GM23338 (cell line): ENCODE measurements around the gene EXOSC5. TPM values are rescaled to one million over a fixed set of nuclear protein-coding genes. Genes with fewer than 3 reads are reported as not detected.

Source experiments
- ATAC-seq: fragments of 200-7000 bp; cut with Tn5 transposase; 3 replicates; pipeline ENCODE4 v1.9.1; 2020
- DNase-seq: peaks from one replicate; pipeline ENCODE4 v3.0.0-alpha.2; 2015; ENCODE audit warnings: low spot score
- H2AFZ ChIP-seq: fragments of 200-600 bp; sonication (generic); 2 replicates; pipeline ENCODE4 v1.8.0; 2016; ENCODE audit warnings: antibody characterized with exemption, mild to moderate bottlenecking, moderate library complexity
- H3F3A ChIP-seq: fragments of 200-600 bp; sonication (generic); replicated peaks from 2 replicates; pipeline ENCODE4 v1.8.0; 2017; ENCODE audit warnings: antibody characterized with exemption, mixed run types, low read depth
- H3K27ac ChIP-seq: fragments of 200-600 bp; sonication (generic); 2 replicates; pipeline ENCODE4 v1.6.1; 2016; ENCODE audit warnings: low read depth
- H3K27me3 ChIP-seq: fragments of 200-600 bp; sonication (generic); 2 replicates; pipeline ENCODE4 v1.8.0; 2016; ENCODE audit warnings: mild to moderate bottlenecking, mixed run types, moderate library complexity; ENCODE audit not compliant: insufficient read depth
- H3K36me3 ChIP-seq: fragments of 200-600 bp; sonication (generic); 2 replicates; pipeline ENCODE4 v1.8.0; 2016; ENCODE audit warnings: mild to moderate bottlenecking; ENCODE audit not compliant: insufficient read depth
- H3K4me1 ChIP-seq: fragments of 200-600 bp; sonication (generic); 2 replicates; pipeline ENCODE4 v1.8.0; 2016; ENCODE audit warnings: mild to moderate bottlenecking, moderate library complexity; ENCODE audit not compliant: insufficient read depth
- H3K4me2 ChIP-seq: fragments of 200-600 bp; sonication (generic); 2 replicates; pipeline ENCODE4 v1.7.1; 2017; ENCODE audit warnings: mixed run types
- H3K4me3 ChIP-seq: fragments of 200-600 bp; sonication (generic); 2 replicates; pipeline ENCODE4 v1.6.1; 2016; ENCODE audit warnings: mixed run types
- H3K79me2 ChIP-seq: fragments of 200-600 bp; sonication (generic); replicated peaks from 2 replicates; pipeline ENCODE4 v1.8.0; 2017; ENCODE audit warnings: mild to moderate bottlenecking; ENCODE audit not compliant: insufficient read depth
- H3K9me2 ChIP-seq: fragments of 200-600 bp; sonication (generic); 2 replicates; pipeline ENCODE4 v1.8.0; 2017; ENCODE audit not compliant: insufficient read depth
- H4K20me1 ChIP-seq: fragments of 200-600 bp; sonication (generic); replicated peaks from 2 replicates; pipeline ENCODE4 v1.8.0; 2017; ENCODE audit warnings: mild to moderate bottlenecking; ENCODE audit not compliant: insufficient read depth
- H3K27ac Mint-ChIP-seq: 2 replicates; pipeline ENCODE4 v1.8.0; 2020; ENCODE audit warnings: inconsistent platforms, mild to moderate bottlenecking, moderate library complexity, mixed read lengths
- H3K27me3 Mint-ChIP-seq: 3 replicates; pipeline ENCODE4 v1.8.0; 2022; ENCODE audit warnings: low read depth, mild to moderate bottlenecking, moderate library complexity, mixed read lengths, inconsistent platforms; ENCODE audit not compliant: insufficient read depth, poor library complexity
- H3K36me3 Mint-ChIP-seq: 3 replicates; pipeline ENCODE4 v1.8.0; 2021; ENCODE audit warnings: low read depth, mild to moderate bottlenecking, inconsistent platforms, moderate library complexity, mixed read lengths
- H3K4me1 Mint-ChIP-seq: 3 replicates; pipeline ENCODE4 v1.8.0; 2020; ENCODE audit warnings: mild to moderate bottlenecking, inconsistent platforms, mixed read lengths
- H3K4me3 Mint-ChIP-seq: 3 replicates; pipeline ENCODE4 v1.8.0; 2021; ENCODE audit warnings: moderate library complexity, mild to moderate bottlenecking, inconsistent platforms, mixed read lengths
- H3K9me3 Mint-ChIP-seq: 3 replicates; pipeline ENCODE4 v1.8.0; 2020; ENCODE audit warnings: moderate library complexity, mild to moderate bottlenecking, inconsistent platforms, mixed read lengths
- ETS1 ChIP-seq: IDR thresholded peaks from 2 replicates; pipeline ENCODE4 v1.6.1; 2016; ENCODE audit warnings: antibody characterized with exemption
- EZH2 ChIP-seq: fragments of 200-600 bp; sonication (generic); IDR thresholded peaks from one replicate; pipeline ENCODE4 v1.8.0; 2017; ENCODE audit warnings: antibody characterized with exemption, mild to moderate bottlenecking, low read depth; ENCODE audit not compliant: unreplicated experiment
- JUNB ChIP-seq: IDR thresholded peaks from one replicate; pipeline ENCODE4 v1.6.1; 2016; ENCODE audit warnings: antibody characterized with exemption; ENCODE audit not compliant: unreplicated experiment
- NANOG ChIP-seq: IDR thresholded peaks from 2 replicates; pipeline ENCODE4 v1.6.1; 2016; ENCODE audit warnings: antibody characterized with exemption, borderline replicate concordance
- POLR2AphosphoS5 ChIP-seq: IDR thresholded peaks from 2 replicates; pipeline ENCODE4 v1.6.1; 2016; ENCODE audit warnings: antibody characterized with exemption, low read depth
- REST ChIP-seq: IDR thresholded peaks from one replicate; pipeline ENCODE4 v1.6.1; 2018; ENCODE audit warnings: antibody characterized with exemption; ENCODE audit not compliant: unreplicated experiment
- STAT1 ChIP-seq: IDR thresholded peaks from one replicate; pipeline ENCODE4 v1.6.1; 2016; ENCODE audit warnings: antibody characterized with exemption; ENCODE audit not compliant: unreplicated experiment
- ZNF331 ChIP-seq: fragments of 250-450 bp; sonication (Bioruptor Pico); IDR thresholded peaks from 2 replicates; pipeline ENCODE4 v1.5.0; 2020; ENCODE audit warnings: low read depth, mild to moderate bottlenecking, moderate library complexity
- polyA plus RNA-seq: library from polyadenylated mRNA; unstranded; fragments of >200 nt; fragmentation: Nextera tagmentation; extraction: Ambion mirVana; gene quantifications from 2 replicates; pipeline ENCODE4 v1.2.1, GENCODE V29; 2016
- total RNA-seq: library from RNA; depleted of rRNA; stranded (reverse); fragments of >200 nt; shearing (Covaris generic); gene quantifications from 2 replicates; pipeline ENCODE4 v1.2.3, GENCODE V29; 2014
- TF ChIP-seq, protein P1 (sequence below), 2 experiments: fragments of 200-600 bp in 1 of 2; sonication (generic) in 1 of 2; conservative IDR thresholded peaks; 2 replicates each; pipeline versions ENCODE4 v1.5.1 to v1.6.1; 2016 to 2017; ENCODE audit warnings: antibody characterized with exemption in 2 of 2, low read depth in 2 of 2, mild to moderate bottlenecking in 2 of 2, moderate library complexity in 1 of 2

Gene EXOSC5
- total and polyA plus RNA-seq, 2 experiments from 2014 or later = 65.1 to 125 TPM

GRCh38 chr19:41354343-41354953, 42.7 kb downstream of the EXOSC5 start:
- Mint-ChIP-seq H3K36me3 (no peaks in the 10 kb centered on the region; the same call in 2 of the 3 replicates), H3K4me3 (peak overlapping the region; percentile 70), H3K4me1 (peaks cover 19% of the 10 kb centered on the region), H3K27ac (no peak overlapping the region), H3K27me3 (peaks cover 63% of the 10 kb centered on the region), H3K9me3 (no peaks in the 10 kb centered on the region; the same call in 2 of the 3 replicates)
- TF ChIP-seq ZNF331 (CRISPR knock-in tag) = no peak
- TF ChIP-seq REST = no peak
- TF ChIP-seq EZH2 = no peak
- TF ChIP-seq POLR2AphosphoS5 = no peak
- TF ChIP-seq STAT1 = no peak
- TF ChIP-seq JUNB = no peak
- no peak for TF ChIP-seq ETS1
- TF ChIP-seq NANOG = no peak
- TF ChIP-seq, protein P1, sequence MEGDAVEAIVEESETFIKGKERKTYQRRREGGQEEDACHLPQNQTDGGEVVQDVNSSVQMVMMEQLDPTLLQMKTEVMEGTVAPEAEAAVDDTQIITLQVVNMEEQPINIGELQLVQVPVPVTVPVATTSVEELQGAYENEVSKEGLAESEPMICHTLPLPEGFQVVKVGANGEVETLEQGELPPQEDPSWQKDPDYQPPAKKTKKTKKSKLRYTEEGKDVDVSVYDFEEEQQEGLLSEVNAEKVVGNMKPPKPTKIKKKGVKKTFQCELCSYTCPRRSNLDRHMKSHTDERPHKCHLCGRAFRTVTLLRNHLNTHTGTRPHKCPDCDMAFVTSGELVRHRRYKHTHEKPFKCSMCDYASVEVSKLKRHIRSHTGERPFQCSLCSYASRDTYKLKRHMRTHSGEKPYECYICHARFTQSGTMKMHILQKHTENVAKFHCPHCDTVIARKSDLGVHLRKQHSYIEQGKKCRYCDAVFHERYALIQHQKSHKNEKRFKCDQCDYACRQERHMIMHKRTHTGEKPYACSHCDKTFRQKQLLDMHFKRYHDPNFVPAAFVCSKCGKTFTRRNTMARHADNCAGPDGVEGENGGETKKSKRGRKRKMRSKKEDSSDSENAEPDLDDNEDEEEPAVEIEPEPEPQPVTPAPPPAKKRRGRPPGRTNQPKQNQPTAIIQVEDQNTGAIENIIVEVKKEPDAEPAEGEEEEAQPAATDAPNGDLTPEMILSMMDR (conservative IDR thresholded peaks at IDR 0.05; ENCODE audit: low read depth in 2 of 2) = peak in 1 of 2 experiments; percentile 4; a peak in 2 of 4 replicates
- 0 out of 2 replicates have a peak, but pooled peaks cover 3% of the 10 kb centered on the region for H4K20me1 ChIP-seq
- H3K4me3 ChIP-seq = peak overlapping the region; percentile 91
- H3K79me2 ChIP-seq = no peaks in the 10 kb centered on the region
- no peak for DNase-seq
- no peaks in the 10 kb centered on the region for H3K36me3 ChIP-seq
- no peak overlapping the region for H3K27ac ChIP-seq
- peaks cover 12% of the 10 kb centered on the region; the same call in 1 of the 2 replicates for H3K4me1 ChIP-seq
- no peak for ATAC-seq
- H3K27me3 ChIP-seq = peaks cover 41% of the 10 kb centered on the region
- no peaks in the 10 kb centered on the region for H3K9me2 ChIP-seq
- peak overlapping the region; percentile 98 for H3K4me2 ChIP-seq
- peaks cover 6% of the 10 kb centered on the region; the same call in 1 of the 2 replicates for H3F3A ChIP-seq
- no peak overlapping the region for H2AFZ ChIP-seq
